GM21423 (cell line): ENCODE results near the gene MAP4K2.

Experiments
- ATAC-seq: cut with Tn5 transposase; IDR thresholded peaks from one replicate; pipeline ENCODE4 v1.9.1; 2021; ENCODE audit warnings: mild to moderate bottlenecking, moderate library complexity; ENCODE audit not compliant: unreplicated experiment

MAP4K2 gene

DNA sequence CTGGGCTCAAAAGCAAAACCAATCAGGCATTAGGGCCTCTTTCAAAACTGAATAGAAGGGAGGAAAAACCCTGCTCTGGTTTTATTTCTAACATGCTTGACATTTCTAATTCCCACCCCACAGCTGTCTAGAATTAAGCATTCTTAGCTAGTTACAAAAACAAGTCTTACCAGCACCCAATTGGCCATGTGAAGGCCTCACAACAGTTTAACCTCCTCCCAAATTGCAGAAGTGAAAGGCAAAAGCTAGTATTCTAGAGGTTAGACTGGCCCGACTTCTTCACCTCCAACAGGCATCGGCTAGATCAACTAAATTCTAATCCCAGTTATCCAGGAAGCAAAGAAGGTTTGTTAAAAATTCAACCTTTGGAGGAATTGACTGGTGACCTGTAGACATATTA, 31.2 kb downstream of the MAP4K2 start:
- ATAC-seq: no peak

DNA sequence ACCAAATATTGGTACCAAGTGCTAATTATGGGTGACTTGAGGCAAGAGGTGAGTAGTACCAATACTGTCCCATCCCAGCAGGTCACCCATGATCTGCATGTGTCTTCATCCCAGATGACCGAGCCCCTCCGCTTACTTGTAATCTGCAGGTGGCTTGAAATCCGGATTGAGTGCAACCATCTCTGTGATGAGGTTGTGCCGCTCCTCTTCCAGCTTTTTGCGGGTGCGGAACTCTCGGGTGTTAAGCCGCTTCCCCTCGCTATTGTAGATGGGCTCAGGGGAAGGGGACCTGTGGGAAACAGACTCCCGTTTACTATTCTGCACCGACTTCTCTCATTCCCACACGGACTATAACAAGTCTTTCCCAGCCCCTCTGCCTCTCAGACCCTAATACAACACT, 32.9 kb downstream of the MAP4K2 start:
- no peak for ATAC-seq

DNA sequence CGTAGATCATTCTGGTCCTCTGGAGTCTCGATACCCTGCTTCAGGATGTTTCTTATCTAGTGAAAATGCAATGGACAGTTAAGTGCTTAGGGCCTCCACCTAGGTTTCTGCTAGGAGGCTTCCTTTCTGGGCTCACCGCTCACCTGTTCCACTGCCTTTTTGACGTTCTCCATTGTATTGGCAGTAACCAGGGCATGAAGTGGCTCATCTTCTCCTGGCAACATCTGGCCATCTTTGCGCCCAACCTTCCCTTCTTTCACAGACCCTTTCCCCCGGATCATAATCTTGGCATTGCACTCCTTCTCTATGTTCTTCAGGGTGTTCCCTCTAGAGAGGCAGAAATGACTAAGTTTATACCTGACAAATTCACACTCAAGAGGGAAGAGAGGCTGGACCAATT, 33.7 kb downstream of the MAP4K2 start:
- no peak for ATAC-seq

DNA sequence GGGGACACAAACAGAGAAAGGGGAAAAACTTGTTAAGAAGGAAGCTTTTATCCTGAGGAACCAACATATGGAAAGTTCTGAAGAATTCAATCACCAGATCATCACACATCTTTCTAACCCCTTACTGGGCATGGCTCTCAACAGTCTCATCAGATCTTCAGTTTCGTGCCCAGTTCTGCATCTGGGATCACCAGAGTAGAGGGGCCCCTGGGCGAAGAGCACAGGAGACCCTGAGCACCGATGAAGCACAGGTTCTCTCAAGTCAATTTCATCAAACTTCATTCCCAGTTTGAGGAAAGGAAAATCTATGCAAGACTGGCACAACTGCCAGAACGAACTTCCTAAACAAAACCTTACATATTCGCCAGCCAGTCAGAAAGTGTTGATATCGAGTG, 34.7 kb downstream of the MAP4K2 start:
- ATAC-seq: no peak

DNA sequence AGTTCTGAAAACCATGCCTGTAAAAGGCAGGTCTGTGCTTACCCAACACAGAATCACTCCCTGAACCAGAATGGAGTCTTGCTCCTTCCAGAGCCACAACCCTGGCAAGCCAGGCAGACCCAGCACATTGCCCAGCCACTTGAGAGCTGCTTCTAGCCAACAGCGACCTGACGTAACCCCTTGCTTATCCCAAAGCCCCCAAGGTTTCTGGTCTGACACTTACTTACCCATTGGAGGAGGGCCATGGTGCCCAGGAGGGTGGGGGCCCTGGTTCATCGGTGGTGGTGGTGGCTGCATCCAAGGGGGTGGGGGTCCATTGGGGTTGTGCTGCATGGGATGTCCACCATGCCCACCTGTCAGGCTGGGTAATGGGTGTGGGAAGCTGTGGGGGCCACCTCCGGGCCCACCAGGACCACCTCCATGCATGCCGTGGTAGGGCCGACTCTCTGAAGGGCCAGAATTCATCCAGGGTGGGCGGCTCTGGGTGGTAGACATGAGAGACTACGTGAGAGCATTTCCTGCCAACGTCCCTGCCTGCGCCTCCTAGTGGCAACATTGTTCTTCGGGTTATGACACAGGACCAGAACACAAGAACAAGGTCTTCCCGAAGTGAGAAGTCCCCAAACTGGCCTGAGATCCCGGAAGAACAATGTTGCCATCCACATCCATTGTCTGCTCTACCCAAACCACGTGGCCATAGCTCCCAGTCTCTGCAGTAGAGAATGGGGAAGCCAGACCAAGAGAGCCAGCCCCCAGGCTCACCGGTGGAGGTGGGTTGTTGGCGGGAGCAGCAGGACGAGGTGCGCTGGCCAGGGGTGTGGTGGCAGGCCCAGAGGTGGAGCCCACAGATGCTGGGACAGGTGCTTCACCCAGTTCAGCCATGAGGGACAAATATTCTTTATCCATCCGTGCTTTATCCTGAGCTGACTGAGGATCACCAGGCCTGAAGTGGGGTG, 35.4 kb downstream of the MAP4K2 start:
- no peak for ATAC-seq

DNA sequence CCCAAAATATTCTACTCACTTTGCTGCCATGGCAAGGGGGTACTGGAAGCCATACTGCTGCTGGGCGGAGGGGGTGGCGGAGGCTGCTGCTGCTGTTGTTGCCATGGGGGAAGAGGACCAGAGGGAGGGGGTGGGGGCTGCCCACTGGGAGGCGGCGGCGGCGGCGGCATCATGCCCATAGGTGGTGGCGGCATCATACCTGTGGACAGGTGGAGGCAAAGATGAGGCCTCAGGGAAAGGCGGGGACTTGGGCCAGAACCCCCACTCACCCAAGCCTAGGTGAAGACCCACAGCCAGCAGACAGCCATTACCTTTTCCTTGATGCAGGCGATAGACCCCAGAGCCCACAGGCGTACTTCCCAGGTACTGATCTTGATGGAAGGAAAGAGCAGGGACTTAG, 36.1 kb downstream of the MAP4K2 start:
- ATAC-seq: no peak

DNA sequence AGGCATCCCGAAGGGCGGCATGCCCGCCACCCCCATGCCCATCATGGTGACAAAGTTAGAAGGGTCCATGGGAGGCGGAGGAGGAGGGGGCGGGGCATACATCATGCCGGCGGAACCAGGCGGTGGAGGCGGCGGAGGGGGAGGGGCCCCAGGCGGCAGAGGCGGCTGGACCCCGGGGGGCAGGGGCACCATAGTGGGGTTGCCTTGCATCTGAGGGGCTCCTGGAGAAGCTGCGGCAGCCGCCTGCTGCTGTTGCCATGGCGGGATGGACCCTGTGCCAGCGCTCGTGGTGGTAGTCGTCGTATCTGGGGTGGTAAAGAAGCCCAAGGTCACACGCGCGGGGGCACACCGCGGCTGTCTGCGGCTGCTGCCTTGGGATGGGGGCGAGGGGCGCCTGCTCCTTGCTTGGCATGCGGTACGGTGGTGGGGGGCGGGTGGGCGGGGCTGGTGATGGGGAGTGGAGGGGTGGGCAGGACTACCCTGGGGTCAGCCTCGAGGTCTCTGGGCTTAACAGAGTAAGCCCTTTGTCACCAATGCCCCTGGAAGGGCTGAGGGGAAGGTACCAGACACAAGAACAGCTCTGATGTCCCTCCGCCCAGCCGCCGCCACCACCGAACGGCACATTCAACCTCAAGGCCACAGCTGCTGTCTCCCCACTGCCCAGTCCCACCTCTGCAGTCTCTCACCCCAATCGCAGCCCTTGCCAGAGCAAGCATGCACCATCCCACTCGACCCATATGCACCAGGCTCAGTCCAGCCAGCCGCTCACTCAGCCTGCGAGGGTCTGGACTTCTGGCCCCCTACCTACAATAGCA, 37.0 kb downstream of the MAP4K2 start:
- no peak for ATAC-seq

DNA sequence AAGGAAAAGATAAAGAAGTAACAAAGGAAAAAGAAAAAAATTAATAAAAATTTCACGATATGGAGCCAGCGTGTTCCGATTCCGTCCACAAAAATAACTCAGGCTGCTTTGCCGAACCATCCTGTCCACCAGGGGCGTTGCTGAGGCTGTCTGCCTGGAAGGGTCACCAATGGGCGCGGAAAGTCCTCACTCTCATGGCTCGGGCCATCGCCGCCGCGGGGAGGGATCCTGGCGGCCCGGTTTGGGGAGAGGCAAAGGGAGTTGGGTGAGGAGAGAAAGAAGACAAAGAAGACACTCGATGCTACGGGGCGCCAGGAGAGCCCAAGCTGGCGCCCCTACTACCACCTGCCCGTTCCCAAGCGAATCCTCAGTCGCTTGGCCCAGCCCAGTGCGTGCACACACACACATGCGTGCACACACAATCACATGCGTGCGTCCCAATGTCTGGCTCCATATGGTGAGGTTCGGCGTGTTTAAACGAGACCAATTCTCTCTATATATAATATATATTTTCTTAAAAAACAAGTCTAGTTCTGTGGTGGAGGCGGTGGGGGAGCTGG, 37.6 kb downstream of the MAP4K2 start:
- no peak for ATAC-seq

DNA sequence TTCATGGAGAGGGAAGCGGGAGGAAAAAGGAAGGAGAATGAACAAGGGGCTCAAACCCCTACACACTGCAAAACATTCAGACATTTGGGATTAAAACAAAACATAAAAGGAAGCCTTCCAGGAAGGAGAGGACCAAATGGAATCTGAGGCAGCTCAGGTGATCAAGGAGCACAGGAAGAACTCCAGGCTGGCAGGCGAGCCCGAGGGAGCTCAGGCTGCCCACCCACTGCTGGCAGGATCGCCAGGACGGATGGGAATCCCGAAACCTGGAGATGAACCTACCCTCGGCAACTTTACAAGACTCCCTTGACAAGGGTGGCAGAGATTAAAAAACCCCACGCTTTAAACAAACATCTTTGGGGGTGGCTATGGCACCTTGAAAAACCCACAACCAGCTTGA, 38.3 kb downstream of the MAP4K2 start:
- ATAC-seq: no peak

DNA sequence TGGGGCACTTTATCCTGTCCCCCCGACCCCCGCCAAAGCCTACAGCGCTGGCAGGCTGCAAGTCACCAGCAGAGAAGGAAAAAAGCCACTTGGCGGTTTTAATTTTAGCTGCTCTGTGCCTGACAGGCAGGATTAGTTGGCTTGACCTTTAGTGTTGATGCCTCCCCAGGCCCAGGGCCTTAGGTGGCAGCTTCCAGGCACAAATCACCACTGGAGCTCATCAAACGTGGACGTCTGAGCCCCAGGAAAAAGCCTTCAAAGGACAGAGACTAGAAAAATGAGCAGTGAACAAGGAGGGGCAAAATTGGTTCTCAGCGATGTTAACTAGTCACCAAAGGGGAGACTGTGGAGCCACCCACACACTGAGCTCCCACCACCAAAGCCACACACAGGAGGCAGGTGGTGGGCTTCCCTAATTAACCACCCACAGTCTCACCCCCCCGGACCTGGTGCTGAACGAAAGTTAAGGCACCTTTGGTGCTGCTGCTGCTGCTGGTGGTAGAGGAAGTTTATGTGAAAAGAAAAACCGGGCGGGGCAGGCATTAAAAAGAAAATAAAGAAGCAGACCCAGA, 38.9 kb downstream of the MAP4K2 start:
- ATAC-seq: no peak

DNA sequence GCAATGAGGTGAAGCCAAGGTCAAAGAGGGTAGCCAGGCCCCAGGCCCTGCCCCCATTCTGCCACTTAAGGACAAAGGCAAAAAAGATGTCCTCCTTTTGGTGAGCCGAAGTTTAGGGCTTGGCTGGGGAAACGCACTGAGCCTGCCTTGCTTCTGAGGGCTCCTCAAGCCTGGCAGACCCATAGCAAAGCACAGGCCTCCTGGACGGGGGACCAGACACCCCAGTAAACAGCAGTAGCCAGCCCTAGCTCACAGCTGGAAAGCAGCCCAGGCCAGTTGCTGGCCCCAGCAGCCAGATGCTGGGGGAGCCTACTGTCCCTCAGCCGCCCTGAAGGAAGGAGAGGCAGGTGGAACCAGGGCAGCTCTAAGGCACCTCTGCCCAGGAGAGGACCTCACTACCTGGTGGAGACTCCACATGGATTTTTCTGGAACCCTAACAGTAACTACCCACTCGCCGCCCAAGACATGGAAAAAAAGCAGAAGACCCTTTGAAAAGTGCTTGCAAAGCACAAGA, 39.4 kb downstream of the MAP4K2 start:
- ATAC-seq: no peak

DNA sequence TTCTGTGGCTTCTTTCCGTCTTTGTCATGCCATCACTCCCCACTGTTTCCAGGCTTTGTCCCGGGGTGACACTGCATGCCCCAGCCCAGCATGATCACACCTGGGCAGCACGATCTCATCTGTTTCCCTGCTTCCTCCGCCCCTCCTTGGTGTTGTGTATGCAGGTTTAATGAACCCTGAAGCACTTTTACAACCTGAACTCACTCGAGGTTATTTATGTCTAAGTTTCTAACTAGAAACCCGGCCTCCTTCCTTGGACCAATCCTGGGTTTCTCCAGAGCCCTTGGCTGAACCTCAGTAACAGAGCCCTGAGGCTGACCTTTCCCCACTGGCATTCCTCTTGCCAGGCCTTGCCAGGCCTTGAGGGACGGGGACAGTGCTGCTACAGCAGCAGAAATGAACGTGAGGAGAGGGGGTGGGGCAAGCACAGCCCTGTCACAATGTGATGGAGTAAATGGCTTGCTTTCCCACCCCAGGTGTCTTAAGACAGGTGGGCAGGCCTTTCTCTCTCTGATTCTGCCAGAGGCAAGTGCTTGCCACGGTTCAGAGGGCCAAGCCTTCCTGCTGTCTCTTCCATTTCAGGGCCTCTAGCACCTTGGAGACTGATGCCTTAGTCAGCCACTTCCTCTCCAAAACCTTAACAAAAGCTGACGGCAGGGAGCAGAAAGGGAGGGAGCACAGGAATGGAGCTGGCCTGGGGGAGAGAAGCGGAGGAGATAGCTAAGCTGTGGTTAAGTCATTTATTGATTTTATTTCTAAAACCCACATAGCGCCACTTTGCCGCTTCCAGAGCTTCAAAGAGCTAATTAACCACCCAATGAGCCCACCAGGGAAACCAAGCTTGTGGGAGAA, 40.1 kb downstream of the MAP4K2 start:
- ATAC-seq: no peak

DNA sequence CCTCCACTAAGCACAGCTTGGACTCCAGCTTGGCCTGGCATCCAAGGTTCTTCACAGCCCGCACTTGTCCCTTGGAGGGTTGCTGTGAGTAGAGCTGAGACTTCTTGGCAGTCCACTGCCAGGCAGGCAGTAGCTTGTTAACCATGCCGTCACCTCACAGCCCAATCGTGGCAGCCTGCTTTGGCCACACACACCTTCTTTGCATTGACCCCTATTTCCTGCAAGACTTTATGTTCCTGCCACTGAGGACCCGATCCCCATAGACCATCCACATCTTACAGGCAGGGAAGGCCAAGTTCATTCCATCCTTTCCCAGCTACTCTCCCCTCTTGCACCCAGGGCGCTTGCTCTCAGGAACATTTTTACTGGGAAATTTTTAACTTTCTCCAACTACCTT, 40.7 kb downstream of the MAP4K2 start:
- ATAC-seq: no peak

DNA sequence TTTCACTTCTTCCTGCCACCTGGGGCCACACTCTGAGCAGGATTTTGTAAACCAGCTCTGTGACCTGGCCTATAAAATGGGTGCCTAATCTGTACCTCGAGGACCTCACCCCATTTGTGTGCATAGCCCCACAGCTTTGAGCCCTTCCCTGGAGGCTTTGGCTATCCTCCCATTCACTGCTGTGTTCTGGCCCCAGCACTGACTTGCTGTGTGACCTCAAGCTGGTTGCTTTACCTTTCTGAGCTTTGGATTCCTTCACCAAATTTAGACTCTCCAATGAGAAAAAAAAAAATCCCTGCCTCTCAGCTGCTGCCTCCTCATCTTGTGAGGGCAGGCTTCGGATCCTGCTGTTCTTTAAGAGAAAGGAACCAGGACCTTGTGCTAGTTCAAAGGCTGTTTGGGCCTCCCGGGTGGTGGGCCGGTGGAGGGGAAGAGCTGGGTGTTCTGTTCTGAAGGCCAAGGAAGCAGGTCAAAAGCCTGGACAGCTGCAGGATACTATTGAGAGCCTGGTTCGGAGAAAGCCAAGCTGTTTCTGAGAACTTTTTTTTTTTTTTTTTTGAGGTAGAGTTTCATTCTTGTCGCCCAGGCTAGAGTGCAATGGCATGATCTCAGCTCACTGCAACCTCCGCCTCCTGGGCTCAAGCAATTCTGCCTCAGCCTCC, 42.1 kb downstream of the MAP4K2 start:
- ATAC-seq: no peak

DNA sequence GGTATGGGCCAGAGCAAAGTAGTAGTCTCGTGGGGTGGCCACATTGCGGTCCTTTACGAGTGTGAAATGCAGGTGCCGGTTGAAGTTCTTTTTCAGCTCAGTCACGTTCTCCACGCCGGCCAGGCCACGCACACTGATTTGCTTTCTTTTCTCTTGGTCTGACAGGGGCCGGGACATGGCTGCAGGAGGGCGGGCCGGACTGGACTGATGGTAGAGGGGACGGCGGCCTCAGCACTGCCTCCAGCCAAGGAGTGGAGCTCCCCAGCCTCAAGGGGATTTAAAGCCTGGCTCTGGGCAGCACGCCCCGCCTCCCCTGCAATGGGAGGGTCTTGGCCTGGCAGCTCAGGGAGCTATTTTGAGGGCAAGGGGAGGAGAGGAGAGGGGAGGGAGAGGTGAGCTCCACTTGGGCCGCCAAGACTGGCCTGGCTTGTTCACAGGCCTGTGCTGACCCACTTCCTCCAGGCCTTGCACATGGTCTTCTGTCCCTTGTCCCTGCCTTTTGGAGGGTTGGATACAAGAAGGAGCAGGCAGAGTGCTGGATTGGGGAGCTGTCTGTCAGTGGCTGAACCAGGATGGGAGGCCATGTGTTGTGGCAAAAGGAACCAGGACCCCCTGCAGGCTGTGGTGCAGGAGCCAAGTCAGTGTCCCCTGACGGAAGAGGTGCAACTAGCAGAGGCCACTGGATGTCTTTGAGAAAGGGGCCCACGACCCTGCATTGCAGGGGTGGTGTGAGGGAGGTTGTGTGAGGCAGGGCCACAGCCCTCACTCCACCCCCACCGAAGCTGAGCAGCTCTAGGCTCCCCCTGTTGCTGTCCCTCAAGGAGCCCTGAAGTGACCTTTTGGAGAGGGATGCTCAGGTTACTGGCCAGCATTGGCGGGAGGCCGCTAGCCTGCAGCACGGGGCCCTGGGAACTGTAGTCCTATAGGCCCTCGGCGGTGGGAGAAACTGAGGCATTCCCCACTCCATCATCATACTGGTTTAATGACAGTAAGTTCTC, 43.0 kb downstream of the MAP4K2 start, which contains the start of gene PYGM:
Gene PYGM (minus strand): TSS at position 253 of the 998 bp plus-strand sequence. CDS start 76 bp downstream, at position 177.
- no peak for ATAC-seq

DNA sequence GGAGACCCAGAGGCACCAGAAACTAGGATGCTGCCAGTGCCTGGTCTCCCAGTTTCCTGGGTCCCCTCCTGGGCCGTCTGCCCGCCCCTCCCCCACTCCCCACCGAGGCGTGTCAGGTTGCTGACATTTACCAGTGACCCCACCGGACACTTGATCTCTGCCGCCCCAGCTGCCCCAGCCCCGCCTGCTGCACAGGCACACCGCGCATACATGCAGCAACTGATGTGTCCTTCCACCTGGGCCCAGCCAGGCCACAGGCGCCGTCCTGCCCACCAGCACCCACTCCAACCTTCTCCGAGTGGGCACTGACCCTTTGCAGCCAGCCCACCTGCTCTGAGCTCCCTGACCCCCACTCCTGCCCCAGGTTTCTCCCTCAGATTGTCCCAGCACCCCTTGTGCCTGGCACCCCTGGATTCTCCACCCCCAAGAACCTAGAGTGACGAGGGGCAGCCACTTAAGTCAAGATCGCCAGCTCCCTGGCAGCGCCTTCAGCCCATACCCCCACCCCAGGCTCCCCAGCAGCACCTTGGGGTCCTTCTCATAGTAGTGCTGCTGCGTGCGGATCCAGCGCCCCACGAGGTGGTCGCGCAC, 43.8 kb downstream of the MAP4K2 start:
- ATAC-seq: no peak

DNA sequence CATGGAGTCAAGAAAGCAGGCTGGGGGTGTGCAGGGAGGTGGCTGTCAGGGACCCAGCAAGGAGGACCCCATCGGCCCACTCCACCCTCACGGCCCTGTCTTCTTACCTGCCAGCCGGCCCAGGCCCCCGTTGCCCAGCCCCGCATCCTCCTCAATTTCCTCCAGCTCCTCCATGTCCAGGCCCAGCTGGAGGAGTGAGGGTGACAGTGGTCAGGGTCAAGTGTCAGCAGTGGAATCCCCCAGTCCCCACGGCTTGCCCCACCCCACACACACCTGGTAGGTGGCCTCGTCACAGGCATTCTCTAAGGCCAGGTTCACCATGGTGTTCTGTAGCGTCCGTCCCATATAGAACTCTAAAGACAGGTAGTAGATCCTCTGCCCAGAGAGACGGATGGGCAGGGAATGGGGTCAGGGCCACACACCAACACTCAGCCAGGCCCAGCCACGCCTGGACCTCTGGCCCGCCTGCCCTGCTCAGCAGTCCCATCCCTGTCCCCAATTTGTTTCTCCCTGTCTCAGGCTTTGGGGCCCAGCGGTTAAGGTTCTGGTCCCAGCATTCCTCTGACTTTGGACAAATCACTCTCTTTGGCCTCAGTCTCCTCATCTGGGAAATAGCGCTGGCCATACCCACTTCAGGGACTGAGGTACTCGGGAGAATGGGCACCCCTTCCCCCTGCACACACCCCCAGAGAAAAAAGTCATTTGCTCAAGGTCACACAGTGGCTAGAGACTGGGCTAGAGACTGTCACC, 44.5 kb downstream of the MAP4K2 start:
- ATAC-seq: no peak
